Jurkat, Clone E6-1 (cell line): ENCODE measurements around the gene PAPSS2.

Experiments used
- DNase-seq: peaks from one replicate; pipeline ENCODE4 v3.0.0-alpha.2; 2011; ENCODE audit warnings: low read depth, low spot score
- H3K4me3 ChIP-seq: 2 replicates; pipeline ENCODE4 v1.5.1; 2011; ENCODE audit warnings: mild to moderate bottlenecking, low read length, control low read depth, moderate library complexity

The PAPSS2 gene

GRCh38 chr10:87695074-87695473 is 35.4 kb downstream of the PAPSS2 start:
- H3K4me3 ChIP-seq, result no peak overlapping the region
- DNase-seq, result no peak

GRCh38 chr10:87696922-87697745 is 37.5 kb downstream of the PAPSS2 start:
- H3K4me3 ChIP-seq, result no peak overlapping the region
- DNase-seq, result no peak

- DNase-seq, result no peak
- H3K4me3 ChIP-seq, result no peak overlapping the region
Measured at GRCh38 chr10:87700031-87700796, 40.5 kb downstream of the PAPSS2 start.

- no peak overlapping the region for H3K4me3 ChIP-seq
- no peak for DNase-seq
Measured at GRCh38 chr10:87702260-87702972, 42.7 kb downstream of the PAPSS2 start.

- no peak for DNase-seq
- H3K4me3 ChIP-seq, result no peak overlapping the region
Measured at GRCh38 chr10:87702973-87703294, 43.3 kb downstream of the PAPSS2 start.

GRCh38 chr10:87703771-87704170 is 44.1 kb downstream of the PAPSS2 start:
- H3K4me3 ChIP-seq, result no peak overlapping the region
- no peak for DNase-seq

- no peak for DNase-seq
- no peak overlapping the region for H3K4me3 ChIP-seq
Measured at GRCh38 chr10:87705339-87705738, 45.7 kb downstream of the PAPSS2 start.

GRCh38 chr10:87706731-87707130 is 47.1 kb downstream of the PAPSS2 start:
- no peak for DNase-seq
- H3K4me3 ChIP-seq, result no peak overlapping the region

GRCh38 chr10:87707254-87707653 is 47.6 kb downstream of the PAPSS2 start:
- DNase-seq, result no peak
- H3K4me3 ChIP-seq, result no peak overlapping the region

- no peak overlapping the region for H3K4me3 ChIP-seq
- no peak for DNase-seq
Measured at GRCh38 chr10:87712913-87713616, 53.4 kb downstream of the PAPSS2 start.

- no peak for DNase-seq
Measured at GRCh38 chr10:87713707-87714106, 54.0 kb downstream of the PAPSS2 start.

GRCh38 chr10:87715552-87716347 is 56.1 kb downstream of the PAPSS2 start:
- no peak for DNase-seq
- no peak overlapping the region for H3K4me3 ChIP-seq

More at GRCh38 chr10:87713707-87714106, 54.0 kb downstream of the PAPSS2 start:
- H3K4me3 ChIP-seq, result no peak overlapping the region

- no peak overlapping the region for H3K4me3 ChIP-seq
- no peak for DNase-seq
Measured at GRCh38 chr10:87716348-87716670, 56.6 kb downstream of the PAPSS2 start.

GRCh38 chr10:87720665-87721064 is 61.0 kb downstream of the PAPSS2 start:
- DNase-seq, result no peak
- H3K4me3 ChIP-seq, result no peak overlapping the region

GRCh38 chr10:87721781-87722180 is 62.1 kb downstream of the PAPSS2 start:
- no peak overlapping the region for H3K4me3 ChIP-seq
- no peak for DNase-seq

- H3K4me3 ChIP-seq, result no peak overlapping the region
- DNase-seq, result no peak
Measured at GRCh38 chr10:87722716-87723115, 63.0 kb downstream of the PAPSS2 start.

- DNase-seq, result no peak
Measured at GRCh38 chr10:87723500-87723899, 63.8 kb downstream of the PAPSS2 start.

GRCh38 chr10:87724789-87725188 is 65.1 kb downstream of the PAPSS2 start:
- no peak for DNase-seq
- no peak overlapping the region for H3K4me3 ChIP-seq

More at GRCh38 chr10:87723500-87723899, 63.8 kb downstream of the PAPSS2 start:
- no peak overlapping the region for H3K4me3 ChIP-seq

GRCh38 chr10:87729940-87730339 is 70.3 kb downstream of the PAPSS2 start:
- H3K4me3 ChIP-seq, result no peak overlapping the region
- no peak for DNase-seq
